Measurements from ENCODE around the gene NPHS2. TPM values are rescaled to one million over a fixed set of nuclear protein-coding genes. Genes with fewer than 3 reads are reported as not detected.
A peak's percentile ranks its signal among the peaks of the same experiment; 100 is the strongest.

Gene NPHS2
- total RNA-seq: not detected

- no peaks in the 10 kb centered on the region for H3K9me3 Mint-ChIP-seq
- DNase-seq: no peak
- no peak within 1 kb of the TSS for H3K27ac Mint-ChIP-seq
- POLR2A ChIA-PET: no interaction called here
- CTCF ChIA-PET: interaction anchor here (0.6 kb wide), 1 partner anchor 699 kb away, joined by 3 read pairs; no protein-coding TSS in a partner anchor
- H3K36me3 Mint-ChIP-seq (ENCODE audit: low read depth): no peaks in the 10 kb centered on the region
- no peak within 1 kb of the TSS for H3K4me3 Mint-ChIP-seq
- peaks cover 5% of the 10 kb centered on the region for H3K4me1 Mint-ChIP-seq
- H3K27me3 Mint-ChIP-seq: peaks cover 47% of the 10 kb centered on the region
Measured at GRCh38 chr1:179575497-179576314, at the start of gene NPHS2. TSS of gene NPHS2 (minus strand) at chr1:179575948. CDS start at chr1:179575864, 84 bp downstream.

DNA sequence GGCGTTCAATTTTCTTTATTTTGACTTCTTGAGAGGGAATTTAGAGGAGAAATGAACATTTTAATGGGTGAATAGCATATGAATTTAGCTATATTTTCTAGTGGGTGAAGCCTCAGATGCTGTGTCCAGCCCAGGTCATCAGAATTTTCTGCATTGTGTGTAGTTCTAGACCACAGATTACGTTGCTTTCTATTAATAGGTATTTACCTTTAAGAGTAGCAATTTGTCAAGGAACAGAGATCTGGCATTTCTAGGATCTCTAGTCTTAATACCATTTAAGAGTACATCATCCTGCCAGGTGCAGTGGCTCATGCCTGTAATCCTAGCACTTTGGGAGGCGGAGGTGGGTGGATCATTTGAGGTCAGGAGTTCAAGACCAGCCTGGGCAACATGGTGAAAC is 36.6 kb upstream of the NPHS2 start:
- CTCF ChIA-PET: no interaction called here
- H3K4me3 Mint-ChIP-seq: no peak overlapping the region
- POLR2A ChIA-PET: no interaction called here
- no peaks in the 10 kb centered on the region for H3K9me3 Mint-ChIP-seq
- no peaks in the 10 kb centered on the region for H3K36me3 Mint-ChIP-seq (ENCODE audit: low read depth)
- H3K27me3 Mint-ChIP-seq: peaks cover 25% of the 10 kb centered on the region
- no peak overlapping the region for H3K27ac Mint-ChIP-seq
- H3K4me1 Mint-ChIP-seq: no peaks in the 10 kb centered on the region
- DNase-seq: no peak

- H3K9me3 Mint-ChIP-seq: no peaks in the 10 kb centered on the region
- no peak for DNase-seq
- H3K27me3 Mint-ChIP-seq: peaks cover 38% of the 10 kb centered on the region
- ChIA-PET CTCF (no interaction called here), POLR2A (no interaction called here)
- no peaks in the 10 kb centered on the region for H3K36me3 Mint-ChIP-seq (ENCODE audit: low read depth)
- H3K4me1 Mint-ChIP-seq: no peaks in the 10 kb centered on the region
- no peak overlapping the region for H3K27ac Mint-ChIP-seq
- H3K4me3 Mint-ChIP-seq: no peak overlapping the region
Measured at GRCh38 chr1:179601093-179601492, 25.3 kb upstream of the NPHS2 start.

- Mint-ChIP-seq H3K27ac (no peak overlapping the region), H3K4me3 (no peak overlapping the region), H3K27me3 (peaks cover 45% of the 10 kb centered on the region), H3K4me1 (no peaks in the 10 kb centered on the region), H3K9me3 (no peaks in the 10 kb centered on the region), H3K36me3 (ENCODE audit: low read depth) (no peaks in the 10 kb centered on the region)
- ChIA-PET CTCF (interaction anchor here (1.2 kb wide), 1 partner anchor 11 kb away, joined by 3 read pairs; no protein-coding TSS in a partner anchor), POLR2A (no interaction called here)
- DNase-seq: peak; percentile 15
Measured at GRCh38 chr1:179599623-179600249, 24.0 kb upstream of the NPHS2 start.

DNA sequence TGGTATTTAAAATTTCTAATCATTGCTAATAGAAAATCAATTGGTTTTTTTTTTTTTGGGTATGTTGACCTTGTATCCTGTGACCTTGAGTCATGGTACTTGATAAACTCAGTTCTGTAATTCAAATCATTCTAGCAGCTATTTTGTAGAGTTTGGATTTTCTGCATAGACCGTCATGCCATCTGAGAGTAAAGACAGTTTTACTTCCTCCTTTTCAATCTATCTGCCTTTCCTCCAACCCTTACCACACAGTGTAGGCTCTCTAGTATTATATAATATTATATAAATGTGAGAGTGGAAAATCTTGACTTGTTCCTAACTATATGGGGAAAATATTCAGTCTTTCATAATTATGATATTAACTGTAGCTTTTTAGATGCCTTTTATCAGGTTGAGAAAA is 22.9 kb upstream of the NPHS2 start:
- Mint-ChIP-seq H3K4me3 (no peak overlapping the region), H3K9me3 (no peaks in the 10 kb centered on the region), H3K27me3 (peaks cover 44% of the 10 kb centered on the region), H3K36me3 (ENCODE audit: low read depth) (no peaks in the 10 kb centered on the region), H3K4me1 (no peaks in the 10 kb centered on the region), H3K27ac (no peak overlapping the region)
- POLR2A ChIA-PET: interaction anchor here (0.6 kb wide), 1 partner anchor 163 kb away, joined by 4 read pairs; no protein-coding TSS in a partner anchor
- no peak for DNase-seq
- CTCF ChIA-PET: no interaction called here

GRCh38 chr1:179591592-179592580 is 16.1 kb upstream of the NPHS2 start, which contains the start of gene TDRD5:
TSS of gene TDRD5 (plus strand) at chr1:179591832. CDS start at chr1:179592616, 784 bp downstream.
- Mint-ChIP-seq H3K4me3 (no peak within 1 kb of the TSS), H3K27me3 (peaks cover 50% of the 10 kb centered on the region), H3K4me1 (no peaks in the 10 kb centered on the region), H3K36me3 (ENCODE audit: low read depth) (no peaks in the 10 kb centered on the region), H3K9me3 (no peaks in the 10 kb centered on the region), H3K27ac (no peak within 1 kb of the TSS)
- CTCF ChIA-PET: no interaction called here
- no peak for DNase-seq
- POLR2A ChIA-PET: no interaction called here

- ChIA-PET POLR2A (no interaction called here), CTCF (no interaction called here)
- no peak for DNase-seq
- Mint-ChIP-seq H3K4me3 (no peak overlapping the region), H3K36me3 (ENCODE audit: low read depth) (no peaks in the 10 kb centered on the region), H3K27me3 (peaks cover 47% of the 10 kb centered on the region), H3K4me1 (no peaks in the 10 kb centered on the region), H3K9me3 (no peaks in the 10 kb centered on the region), H3K27ac (no peak overlapping the region)
Measured at GRCh38 chr1:179591253-179591591, 15.5 kb upstream of the NPHS2 start.

GRCh38 chr1:179590671-179591070 is 14.9 kb upstream of the NPHS2 start:
- Mint-ChIP-seq H3K27me3 (peaks cover 46% of the 10 kb centered on the region), H3K4me3 (no peak overlapping the region), H3K36me3 (ENCODE audit: low read depth) (no peaks in the 10 kb centered on the region), H3K9me3 (no peaks in the 10 kb centered on the region), H3K4me1 (peaks cover 1% of the 10 kb centered on the region), H3K27ac (no peak overlapping the region)
- CTCF ChIA-PET: no interaction called here
- POLR2A ChIA-PET: no interaction called here
- DNase-seq: no peak

- Mint-ChIP-seq H3K27me3 (peaks cover 48% of the 10 kb centered on the region), H3K4me3 (no peak overlapping the region), H3K27ac (no peak overlapping the region), H3K4me1 (peaks cover 1% of the 10 kb centered on the region), H3K9me3 (no peaks in the 10 kb centered on the region), H3K36me3 (ENCODE audit: low read depth) (no peaks in the 10 kb centered on the region)
- POLR2A ChIA-PET: no interaction called here
- CTCF ChIA-PET: interaction anchor here (1.1 kb wide), 1 partner anchor 10 kb away, joined by 3 read pairs; no protein-coding TSS in a partner anchor
- no peak for DNase-seq
Measured at GRCh38 chr1:179589509-179589908, 13.8 kb upstream of the NPHS2 start.

- Mint-ChIP-seq H3K9me3 (no peaks in the 10 kb centered on the region), H3K4me1 (peaks cover 1% of the 10 kb centered on the region), H3K27me3 (peaks cover 54% of the 10 kb centered on the region), H3K4me3 (no peak overlapping the region), H3K27ac (no peak overlapping the region), H3K36me3 (ENCODE audit: low read depth) (no peaks in the 10 kb centered on the region)
- no peak for DNase-seq
- ChIA-PET CTCF (interaction anchor here (1.1 kb wide), 1 partner anchor 11 kb away, joined by 3 read pairs; no protein-coding TSS in a partner anchor), POLR2A (no interaction called here)
Measured at GRCh38 chr1:179588425-179589024, 12.8 kb upstream of the NPHS2 start.

GRCh38 chr1:179587336-179587735 is 11.6 kb upstream of the NPHS2 start:
- H3K4me1 Mint-ChIP-seq: peaks cover 1% of the 10 kb centered on the region
- no peak overlapping the region for H3K27ac Mint-ChIP-seq
- peaks cover 50% of the 10 kb centered on the region for H3K27me3 Mint-ChIP-seq
- CTCF ChIA-PET: no interaction called here
- POLR2A ChIA-PET: no interaction called here
- no peak for DNase-seq
- H3K9me3 Mint-ChIP-seq: no peaks in the 10 kb centered on the region
- H3K36me3 Mint-ChIP-seq (ENCODE audit: low read depth): no peaks in the 10 kb centered on the region
- no peak overlapping the region for H3K4me3 Mint-ChIP-seq

DNA sequence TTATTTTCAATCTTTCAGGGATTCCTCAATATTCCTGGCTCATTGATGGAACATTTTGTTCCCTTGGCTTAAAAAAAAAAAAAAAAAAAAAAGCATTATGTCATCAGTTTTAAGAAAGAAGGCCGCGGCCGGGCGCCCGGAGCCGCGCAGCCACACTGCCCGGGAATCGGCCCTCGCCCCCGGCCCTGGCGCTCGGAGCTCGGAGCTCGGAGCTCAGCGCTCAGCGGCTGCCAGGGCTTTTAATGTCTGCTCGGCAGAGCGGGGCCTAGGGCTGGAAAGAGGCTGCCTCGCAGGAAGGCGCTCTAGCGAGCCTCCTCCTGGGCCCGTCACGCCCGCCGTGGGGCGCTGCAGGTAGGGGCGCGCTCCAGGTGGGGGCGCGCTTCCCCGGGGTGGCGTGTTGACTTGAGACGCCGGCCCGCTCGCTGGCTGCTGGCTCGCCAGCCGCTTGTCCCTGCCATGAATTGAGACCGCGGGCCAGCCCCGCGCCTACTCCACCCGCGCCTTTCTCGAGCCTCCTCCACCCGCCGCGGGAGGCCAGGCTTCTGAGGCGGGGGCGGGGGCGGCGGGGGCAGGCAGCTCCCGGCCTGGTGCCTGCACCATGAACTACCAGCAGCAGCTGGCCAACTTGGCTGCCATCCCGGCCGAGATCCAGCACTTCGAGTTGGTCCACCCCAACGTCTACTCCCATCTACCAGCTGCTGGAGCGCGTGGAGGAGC is 10.5 kb upstream of the NPHS2 start:
- Mint-ChIP-seq H3K27me3 (peaks cover 45% of the 10 kb centered on the region), H3K36me3 (ENCODE audit: low read depth) (no peaks in the 10 kb centered on the region), H3K4me3 (no peak overlapping the region), H3K9me3 (no peaks in the 10 kb centered on the region), H3K27ac (no peak overlapping the region), H3K4me1 (peaks cover 1% of the 10 kb centered on the region)
- CTCF ChIA-PET: no interaction called here
- DNase-seq: no peak
- POLR2A ChIA-PET: no interaction called here

Data from activated CD4-positive, alpha-beta T cell treated with anti-CD3 and anti-CD28 coated beads, Interleukin-2, amount 10 ng/mL, durations not matched to agents 7 days and 5 days (primary cell).